ENCODE data around the gene FZD2.

DNA sequence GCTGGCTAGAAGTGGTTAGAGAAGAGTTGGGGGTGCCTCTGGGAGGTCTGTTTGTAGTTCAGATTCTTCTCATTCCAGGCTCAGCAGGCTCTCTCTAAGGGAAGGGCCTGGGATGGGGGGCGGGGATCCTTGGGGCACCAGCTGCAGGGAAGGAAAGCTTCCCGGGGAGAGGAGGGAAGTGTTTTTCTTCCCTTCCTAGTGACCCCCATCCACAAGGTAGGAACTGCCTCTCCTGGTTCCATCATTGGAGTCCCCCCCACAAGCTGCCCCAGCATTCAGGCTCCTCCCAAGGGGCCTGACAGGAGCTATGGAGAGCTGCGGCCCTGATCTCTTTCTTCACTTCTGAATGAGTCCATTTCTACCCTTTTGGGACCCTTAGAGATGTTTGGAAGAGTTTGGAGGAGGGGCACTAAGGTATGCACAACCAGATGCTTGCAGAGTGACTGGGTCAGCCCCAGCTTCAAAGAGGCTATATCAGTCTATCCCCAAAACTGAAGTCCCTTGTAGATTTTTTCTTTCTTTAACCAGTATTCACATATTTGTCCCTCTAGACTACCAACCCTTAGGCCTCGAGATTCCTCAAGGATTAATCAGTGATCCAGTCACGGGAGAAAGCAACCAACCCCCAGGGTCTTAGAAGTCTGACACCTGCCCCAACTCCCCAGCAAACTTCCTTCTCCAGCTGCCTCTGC lies 13.9 kb upstream of the FZD2 start:
- TF ChIP-seq, protein P1, sequence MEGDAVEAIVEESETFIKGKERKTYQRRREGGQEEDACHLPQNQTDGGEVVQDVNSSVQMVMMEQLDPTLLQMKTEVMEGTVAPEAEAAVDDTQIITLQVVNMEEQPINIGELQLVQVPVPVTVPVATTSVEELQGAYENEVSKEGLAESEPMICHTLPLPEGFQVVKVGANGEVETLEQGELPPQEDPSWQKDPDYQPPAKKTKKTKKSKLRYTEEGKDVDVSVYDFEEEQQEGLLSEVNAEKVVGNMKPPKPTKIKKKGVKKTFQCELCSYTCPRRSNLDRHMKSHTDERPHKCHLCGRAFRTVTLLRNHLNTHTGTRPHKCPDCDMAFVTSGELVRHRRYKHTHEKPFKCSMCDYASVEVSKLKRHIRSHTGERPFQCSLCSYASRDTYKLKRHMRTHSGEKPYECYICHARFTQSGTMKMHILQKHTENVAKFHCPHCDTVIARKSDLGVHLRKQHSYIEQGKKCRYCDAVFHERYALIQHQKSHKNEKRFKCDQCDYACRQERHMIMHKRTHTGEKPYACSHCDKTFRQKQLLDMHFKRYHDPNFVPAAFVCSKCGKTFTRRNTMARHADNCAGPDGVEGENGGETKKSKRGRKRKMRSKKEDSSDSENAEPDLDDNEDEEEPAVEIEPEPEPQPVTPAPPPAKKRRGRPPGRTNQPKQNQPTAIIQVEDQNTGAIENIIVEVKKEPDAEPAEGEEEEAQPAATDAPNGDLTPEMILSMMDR (conservative IDR thresholded peaks at IDR 0.05; ENCODE audit: low read depth, low read length), result no peak
- no peak for TF ChIP-seq EZH2 (IDR thresholded peaks at IDR 0.05; ENCODE audit: borderline replicate concordance, low read depth, low read length, poor library complexity, severe bottlenecking)
